Dendritic cell treated with granulocyte-macrophage colony-stimulating factor and Interleukin-4, amounts not matched to agents 40 ng/mL and 50 ng/mL, for 4 days (primary cell): ENCODE results near the gene RBM23.
A peak's percentile ranks its signal among the peaks of the same experiment; 100 is the strongest.
"Not testable (repeated sequence)": the region's sequence is repeated elsewhere in the genome, so short reads cannot be mapped to it uniquely, and the experiment has no call there.

Experiments used
- H3K27ac Mint-ChIP-seq: one replicate; pipeline ENCODE4 v1.8.0; 2022; ENCODE audit warnings: mild to moderate bottlenecking, mixed read lengths
- H3K27me3 Mint-ChIP-seq: one replicate; pipeline ENCODE4 v1.8.0; 2022; ENCODE audit warnings: mild to moderate bottlenecking, mixed read lengths
- H3K36me3 Mint-ChIP-seq: one replicate; pipeline ENCODE4 v1.8.0; 2022; ENCODE audit warnings: low read depth, mixed read lengths
- H3K4me1 Mint-ChIP-seq: one replicate; pipeline ENCODE4 v1.8.0; 2022; ENCODE audit warnings: low read depth, mixed read lengths
- H3K4me3 Mint-ChIP-seq: one replicate; pipeline ENCODE4 v1.8.0; 2022; ENCODE audit warnings: mild to moderate bottlenecking, moderate library complexity, mixed read lengths
- H3K9me3 Mint-ChIP-seq: one replicate; pipeline ENCODE4 v1.8.0; 2022; ENCODE audit warnings: mixed read lengths
- intact Hi-C: fragments of 100-400 bp; cut with micrococcal nuclease; formaldehyde crosslinking; loops from one replicate; pipeline ENCODE4 v1.15.0; 2022

Gene RBM23

GRCh38 chr14:22929104-22929960, 10.4 kb upstream of the RBM23 start, which contains the start of gene PRMT5:
Gene PRMT5, minus strand, starts transcription at chr14:22929376. Its CDS starts 15 bp downstream, at chr14:22929361.
- H3K27me3 Mint-ChIP-seq = no peaks in the 10 kb centered on the region
- peaks cover 30% of the 10 kb centered on the region for H3K36me3 Mint-ChIP-seq
- intact Hi-C loops = loop anchor here (1.0 kb wide), 1 partner anchor 10 kb away; the partner anchor contains the start of gene RBM23
- H3K9me3 Mint-ChIP-seq = no peaks in the 10 kb centered on the region
- peaks cover 17% of the 10 kb centered on the region for H3K4me1 Mint-ChIP-seq
- no peak within 1 kb of the TSS for H3K27ac Mint-ChIP-seq
- H3K4me3 Mint-ChIP-seq = no peak within 1 kb of the TSS

- no peaks in the 10 kb centered on the region for H3K9me3 Mint-ChIP-seq
- no peaks in the 10 kb centered on the region for H3K27me3 Mint-ChIP-seq
- intact Hi-C loops = loop anchor here (1.0 kb wide), 1 partner anchor 9 kb away; the partner anchor contains the start of gene RBM23
- H3K27ac Mint-ChIP-seq = no peak overlapping the region
- H3K4me3 Mint-ChIP-seq = no peak overlapping the region
- H3K36me3 Mint-ChIP-seq = peaks cover 39% of the 10 kb centered on the region
- H3K4me1 Mint-ChIP-seq = peaks cover 17% of the 10 kb centered on the region
Observed at GRCh38 chr14:22928237-22929103, 9.5 kb upstream of the RBM23 start.

GRCh38 chr14:22926316-22926715, 7.4 kb upstream of the RBM23 start:
- intact Hi-C loops = no loop called here
- peaks cover 60% of the 10 kb centered on the region for H3K36me3 Mint-ChIP-seq

GRCh38 chr14:22925513-22925912, 6.6 kb upstream of the RBM23 start:
- intact Hi-C loops = no loop called here
- Mint-ChIP-seq H3K36me3 (peaks cover 68% of the 10 kb centered on the region), H3K4me3 (no peak overlapping the region), H3K27ac (no peak overlapping the region), H3K9me3 (no peaks in the 10 kb centered on the region), H3K4me1 (peaks cover 28% of the 10 kb centered on the region), H3K27me3 (no peaks in the 10 kb centered on the region)

More at GRCh38 chr14:22926316-22926715, 7.4 kb upstream of the RBM23 start:
- Mint-ChIP-seq H3K4me3 (no peak overlapping the region), H3K27ac (no peak overlapping the region), H3K9me3 (no peaks in the 10 kb centered on the region), H3K27me3 (no peaks in the 10 kb centered on the region), H3K4me1 (peaks cover 28% of the 10 kb centered on the region)

GRCh38 chr14:22923746-22924145, 4.8 kb upstream of the RBM23 start:
- Mint-ChIP-seq H3K36me3 (peaks cover 77% of the 10 kb centered on the region), H3K27ac (no peak overlapping the region), H3K27me3 (no peaks in the 10 kb centered on the region), H3K9me3 (no peaks in the 10 kb centered on the region), H3K4me1 (peaks cover 34% of the 10 kb centered on the region), H3K4me3 (no peak overlapping the region)
- intact Hi-C loops = no loop called here

- no peak overlapping the region for H3K27ac Mint-ChIP-seq
- peaks cover 41% of the 10 kb centered on the region for H3K4me1 Mint-ChIP-seq
- intact Hi-C loops = no loop called here
- H3K9me3 Mint-ChIP-seq = no peaks in the 10 kb centered on the region
- H3K4me3 Mint-ChIP-seq = no peak overlapping the region
- no peaks in the 10 kb centered on the region for H3K27me3 Mint-ChIP-seq
- peaks cover 90% of the 10 kb centered on the region for H3K36me3 Mint-ChIP-seq
Observed at GRCh38 chr14:22922294-22922693, 3.3 kb upstream of the RBM23 start.

- intact Hi-C loops = no loop called here
- Mint-ChIP-seq H3K4me1 (peaks cover 38% of the 10 kb centered on the region), H3K27ac (no peak overlapping the region), H3K27me3 (no peaks in the 10 kb centered on the region), H3K9me3 (no peaks in the 10 kb centered on the region), H3K36me3 (peaks cover 79% of the 10 kb centered on the region), H3K4me3 (no peak overlapping the region)
Observed at GRCh38 chr14:22920697-22921096, 1.7 kb upstream of the RBM23 start.

- Mint-ChIP-seq H3K4me1 (peaks cover 48% of the 10 kb centered on the region), H3K9me3 (no peaks in the 10 kb centered on the region), H3K4me3 (peak overlapping the region; percentile 89), H3K27ac (peak overlapping the region; percentile 100), H3K36me3 (peaks cover 69% of the 10 kb centered on the region), H3K27me3 (no peaks in the 10 kb centered on the region)
- intact Hi-C loops = loop anchor here (1.0 to 5.0 kb wide), 2 partner anchors 10 to 152 kb away; partner anchors contain the start of genes OXA1L and PRMT5
Observed at GRCh38 chr14:22919601-22919921, 612 bp upstream of the RBM23 start.

GRCh38 chr14:22915886-22916521, 2.9 kb downstream of the RBM23 start:
- peaks cover 56% of the 10 kb centered on the region for H3K4me1 Mint-ChIP-seq
- no peak overlapping the region for H3K4me3 Mint-ChIP-seq

GRCh38 chr14:22914836-22915235, 4.1 kb downstream of the RBM23 start:
- Mint-ChIP-seq H3K4me1 (peaks cover 58% of the 10 kb centered on the region), H3K36me3 (peaks cover 65% of the 10 kb centered on the region)
- H3K27me3 Mint-ChIP-seq, H3K4me3 Mint-ChIP-seq, H3K27ac Mint-ChIP-seq, H3K9me3 Mint-ChIP-seq: not testable (repeated sequence)
- intact Hi-C loops = loop anchor here (5.0 kb wide), 1 partner anchor 148 kb away; the partner anchor contains the start of gene OXA1L

More at GRCh38 chr14:22915886-22916521, 2.9 kb downstream of the RBM23 start:
- intact Hi-C loops = loop anchor here (5.0 kb wide), 1 partner anchor 149 kb away; the partner anchor contains the start of gene OXA1L
- Mint-ChIP-seq H3K27ac (peak overlapping the region; percentile 66), H3K36me3 (peaks cover 63% of the 10 kb centered on the region), H3K27me3 (no peaks in the 10 kb centered on the region), H3K9me3 (no peaks in the 10 kb centered on the region)

- no peak overlapping the region for H3K4me3 Mint-ChIP-seq
- H3K27me3 Mint-ChIP-seq = no peaks in the 10 kb centered on the region
- H3K4me1 Mint-ChIP-seq = peaks cover 43% of the 10 kb centered on the region
- no peaks in the 10 kb centered on the region for H3K9me3 Mint-ChIP-seq
- H3K36me3 Mint-ChIP-seq = peaks cover 75% of the 10 kb centered on the region
- no peak overlapping the region for H3K27ac Mint-ChIP-seq
- intact Hi-C loops = no loop called here
Observed at GRCh38 chr14:22910916-22911315, 8.0 kb downstream of the RBM23 start.

- Mint-ChIP-seq H3K4me3 (no peak overlapping the region), H3K9me3 (no peaks in the 10 kb centered on the region), H3K4me1 (peaks cover 28% of the 10 kb centered on the region), H3K27ac (no peak overlapping the region), H3K36me3 (peaks cover 95% of the 10 kb centered on the region), H3K27me3 (no peaks in the 10 kb centered on the region)
- intact Hi-C loops = no loop called here
Observed at GRCh38 chr14:22908601-22909000, 10.3 kb downstream of the RBM23 start.

- Mint-ChIP-seq H3K9me3 (no peaks in the 10 kb centered on the region), H3K36me3 (peaks cover 95% of the 10 kb centered on the region), H3K4me3 (no peak overlapping the region), H3K27me3 (no peaks in the 10 kb centered on the region), H3K4me1 (peaks cover 22% of the 10 kb centered on the region), H3K27ac (no peak overlapping the region)
- intact Hi-C loops = no loop called here
Observed at GRCh38 chr14:22907429-22907828, 11.5 kb downstream of the RBM23 start.
